ENCODE results near the gene CRBN.

DNA sequence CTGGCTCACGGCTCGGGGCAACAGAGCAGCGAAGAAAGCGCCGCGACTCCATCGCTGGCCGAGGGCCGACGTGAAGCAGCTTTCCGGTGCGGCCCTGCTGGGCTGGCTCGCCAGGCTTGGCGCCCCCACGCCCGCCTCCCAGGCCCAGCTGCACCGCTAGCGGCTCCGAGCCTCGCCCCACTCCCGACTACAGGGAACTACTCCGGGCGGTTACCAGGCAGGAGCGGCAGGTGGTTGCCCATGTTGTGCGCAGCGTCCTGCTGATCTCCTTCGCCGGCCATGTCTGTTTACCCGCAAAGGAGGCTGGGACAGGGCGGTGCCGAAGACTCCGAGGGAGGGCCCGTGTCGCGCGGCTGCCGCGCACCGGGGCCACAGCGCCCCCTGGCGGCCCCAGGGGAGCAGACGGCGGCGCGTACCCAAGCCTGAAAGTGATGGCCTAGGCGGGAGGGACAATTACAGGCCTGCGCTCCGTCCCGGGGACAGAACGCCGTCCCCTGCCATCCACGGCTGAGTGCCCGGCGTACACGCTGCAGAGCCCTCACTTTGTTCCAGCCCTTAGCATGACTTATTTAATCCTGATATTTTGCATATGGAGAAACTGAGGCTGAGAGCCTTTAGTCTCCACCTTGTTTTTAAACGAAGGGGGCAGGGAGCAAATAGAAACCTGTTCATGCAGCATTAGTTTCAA lies at the start of gene CRBN:
- peak; percentile 82 for TF ChIP-seq CTCF (conservative IDR thresholded peaks at IDR 0.05)
- TF ChIP-seq EZH2 (IDR thresholded peaks at IDR 0.05; ENCODE audit: low read depth): no peak
